Activated gamma-delta T cell treated with anti-CD3 and anti-CD28 coated beads, Interleukin-2, amount 50 U/mL, for 16 hours (primary cell): ENCODE measurements around the gene SLC7A6.

ENCODE experiments used
- DNase-seq: peaks from one replicate; pipeline ENCODE4 v3.0.0-alpha.2; 2020; ENCODE audit warnings: low read depth

The SLC7A6 gene

GRCh38 chr16:68346892-68347480 is 82.7 kb downstream of the SLC7A6 start:
- DNase-seq: no peak

- no peak for DNase-seq
Observed at GRCh38 chr16:68347605-68348004, 83.3 kb downstream of the SLC7A6 start.

- no peak for DNase-seq
Observed at GRCh38 chr16:68348639-68349445, 84.5 kb downstream of the SLC7A6 start.

GRCh38 chr16:68349838-68350410 is 85.6 kb downstream of the SLC7A6 start:
- DNase-seq: no peak

- no peak for DNase-seq
Observed at GRCh38 chr16:68350813-68351350, 86.6 kb downstream of the SLC7A6 start.
